GM12872 (cell line): ENCODE data around the gene TBC1D22B.

Experiments
- TF ChIP-seq, protein P1 (sequence below): IDR thresholded peaks from 3 replicates; pipeline ENCODE4 v1.5.1; 2011; ENCODE audit warnings: low read depth, mild to moderate bottlenecking, low read length, moderate library complexity; ENCODE audit not compliant: insufficient read depth

TBC1D22B gene

DNA sequence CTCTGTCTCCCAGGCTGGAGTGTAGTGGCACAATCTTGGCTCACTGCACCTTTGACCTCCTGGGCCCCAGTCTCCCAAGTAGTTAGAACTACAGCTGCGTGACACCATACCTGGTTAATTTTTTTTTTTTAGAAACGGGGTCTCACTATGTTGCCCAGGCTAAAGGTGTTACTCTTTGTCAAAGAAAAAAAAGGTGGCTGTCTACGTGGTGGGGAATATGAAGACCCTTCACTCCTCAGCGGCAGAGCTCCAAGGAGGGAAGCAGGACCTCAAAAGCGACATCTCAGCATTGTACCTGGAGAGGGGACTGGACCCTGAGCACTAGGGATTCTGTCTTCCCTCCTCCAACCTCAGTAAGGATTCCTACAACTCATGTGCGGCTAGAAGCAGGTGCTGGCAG, 16.4 kb upstream of the TBC1D22B start:
- TF ChIP-seq, protein P1, sequence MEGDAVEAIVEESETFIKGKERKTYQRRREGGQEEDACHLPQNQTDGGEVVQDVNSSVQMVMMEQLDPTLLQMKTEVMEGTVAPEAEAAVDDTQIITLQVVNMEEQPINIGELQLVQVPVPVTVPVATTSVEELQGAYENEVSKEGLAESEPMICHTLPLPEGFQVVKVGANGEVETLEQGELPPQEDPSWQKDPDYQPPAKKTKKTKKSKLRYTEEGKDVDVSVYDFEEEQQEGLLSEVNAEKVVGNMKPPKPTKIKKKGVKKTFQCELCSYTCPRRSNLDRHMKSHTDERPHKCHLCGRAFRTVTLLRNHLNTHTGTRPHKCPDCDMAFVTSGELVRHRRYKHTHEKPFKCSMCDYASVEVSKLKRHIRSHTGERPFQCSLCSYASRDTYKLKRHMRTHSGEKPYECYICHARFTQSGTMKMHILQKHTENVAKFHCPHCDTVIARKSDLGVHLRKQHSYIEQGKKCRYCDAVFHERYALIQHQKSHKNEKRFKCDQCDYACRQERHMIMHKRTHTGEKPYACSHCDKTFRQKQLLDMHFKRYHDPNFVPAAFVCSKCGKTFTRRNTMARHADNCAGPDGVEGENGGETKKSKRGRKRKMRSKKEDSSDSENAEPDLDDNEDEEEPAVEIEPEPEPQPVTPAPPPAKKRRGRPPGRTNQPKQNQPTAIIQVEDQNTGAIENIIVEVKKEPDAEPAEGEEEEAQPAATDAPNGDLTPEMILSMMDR, result no peak

DNA sequence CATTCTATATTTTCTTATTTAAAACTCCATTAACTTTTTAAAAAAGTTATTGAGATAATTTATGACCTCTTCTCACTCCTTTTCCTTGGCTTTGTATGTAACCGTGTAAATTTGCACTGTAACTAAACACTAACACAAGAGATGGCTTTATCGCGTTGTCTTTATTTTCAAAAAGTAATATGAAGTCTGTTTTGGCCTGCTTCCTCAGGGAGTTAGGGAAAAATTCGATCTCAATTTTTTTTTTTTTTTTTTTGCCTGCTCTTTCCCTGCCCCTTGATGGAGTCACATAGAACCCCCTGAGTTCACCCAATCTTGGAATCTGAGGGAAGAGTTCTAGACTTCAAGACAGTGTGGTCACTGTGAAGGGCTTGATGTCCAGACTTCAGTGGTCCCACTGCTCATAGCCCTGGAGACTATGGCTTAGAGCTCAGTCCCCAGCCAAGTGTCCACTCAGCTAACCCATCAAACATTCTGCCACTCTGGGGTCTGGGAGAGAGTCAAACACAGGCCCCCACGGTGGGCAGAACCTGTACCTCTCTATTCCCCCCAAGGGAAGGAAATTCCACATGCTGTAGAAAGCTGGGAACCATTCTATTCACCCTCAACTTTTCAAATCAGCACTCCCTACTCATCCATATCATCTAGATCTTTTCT, 15.7 kb upstream of the TBC1D22B start:
- TF ChIP-seq, protein P1, result no peak

DNA sequence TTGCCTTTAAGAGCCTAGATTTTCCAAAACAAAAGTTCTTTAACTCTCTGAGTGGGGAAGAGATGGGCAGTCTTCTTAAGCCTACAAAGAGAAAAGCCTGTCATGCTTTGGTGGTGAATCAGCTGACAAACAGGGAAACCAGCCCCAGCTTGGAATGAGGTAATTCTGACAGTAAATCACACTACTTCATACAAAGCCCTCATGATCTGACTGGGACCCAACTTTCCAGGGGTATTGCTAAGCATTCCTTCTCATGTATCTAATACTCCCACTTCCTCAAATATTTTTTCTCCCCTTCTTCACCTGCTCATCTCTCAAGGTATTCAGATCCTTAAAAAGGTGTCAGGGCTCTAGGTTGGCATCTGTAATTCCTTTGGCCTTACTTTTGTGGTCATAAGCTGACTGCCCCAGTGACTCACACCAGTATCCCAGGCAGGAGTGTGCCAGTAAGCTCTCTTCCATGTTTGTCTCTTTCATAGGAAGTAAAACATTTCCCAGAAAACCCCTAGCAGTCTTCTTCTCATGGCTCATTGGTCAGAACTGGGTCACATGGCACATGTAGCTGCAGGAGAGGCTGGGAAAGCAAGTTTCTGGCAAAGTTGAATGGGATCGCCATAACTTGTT, 15.0 kb upstream of the TBC1D22B start:
- TF ChIP-seq, protein P1, result no peak

DNA sequence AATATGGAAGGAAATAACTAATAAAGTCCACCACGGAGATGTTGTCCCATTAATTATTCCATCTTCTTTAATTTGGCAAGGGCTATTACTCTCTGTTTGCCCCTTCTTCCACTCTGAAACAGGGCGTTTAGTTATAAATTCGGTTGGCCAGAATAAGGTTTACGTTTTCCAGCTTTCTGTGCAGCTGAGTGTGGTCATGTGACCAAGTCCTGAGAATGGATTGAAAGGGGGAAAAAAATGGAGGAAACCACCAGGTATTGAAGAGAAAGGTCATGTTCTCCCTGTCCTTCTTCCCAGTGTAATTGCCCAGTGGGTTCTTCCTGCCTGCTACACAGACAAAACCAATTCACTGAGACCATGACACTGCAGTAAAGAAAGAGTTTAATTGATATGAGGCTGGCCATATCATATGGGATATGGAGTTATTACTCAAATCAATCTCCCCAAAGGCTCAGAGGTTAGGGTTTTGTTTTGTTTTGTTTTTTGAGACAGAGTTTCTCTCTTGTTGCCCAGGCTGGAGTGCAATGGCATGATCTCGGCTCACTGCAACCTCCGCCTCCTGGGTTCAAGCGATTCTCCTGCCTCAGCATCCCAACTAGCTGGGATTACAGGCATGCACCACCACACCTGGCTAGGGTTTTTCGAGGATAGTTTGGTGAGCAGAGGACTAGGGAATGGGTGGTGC, 14.3 kb upstream of the TBC1D22B start:
- TF ChIP-seq, protein P1, result no peak

DNA sequence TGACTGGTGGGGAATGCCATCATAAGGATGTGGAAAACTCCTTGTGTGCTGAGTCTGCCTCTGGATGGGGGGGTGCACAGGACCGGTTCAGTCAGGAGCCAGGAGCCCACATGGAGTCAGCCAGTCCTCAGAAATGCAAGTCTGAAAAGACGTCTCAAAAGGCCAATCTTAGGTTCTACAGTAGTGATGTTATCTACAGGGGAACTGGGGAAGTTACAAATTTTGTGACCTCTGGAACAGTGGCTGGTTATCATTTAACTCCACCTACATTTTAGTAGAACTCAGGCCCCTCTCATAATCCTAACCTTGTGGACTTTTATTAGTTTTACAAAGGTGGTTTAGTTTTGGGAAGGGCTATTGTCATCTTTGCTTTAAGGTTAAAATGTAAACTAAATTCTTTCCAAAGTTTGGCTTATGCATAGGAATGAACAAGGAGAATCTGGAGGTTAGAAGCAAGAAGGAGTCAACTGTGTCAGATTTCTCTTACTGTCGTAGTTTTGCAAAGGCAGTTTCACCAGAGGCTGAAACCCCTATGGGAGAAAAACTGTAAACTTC, 13.7 kb upstream of the TBC1D22B start:
- TF ChIP-seq, protein P1, result no peak

DNA sequence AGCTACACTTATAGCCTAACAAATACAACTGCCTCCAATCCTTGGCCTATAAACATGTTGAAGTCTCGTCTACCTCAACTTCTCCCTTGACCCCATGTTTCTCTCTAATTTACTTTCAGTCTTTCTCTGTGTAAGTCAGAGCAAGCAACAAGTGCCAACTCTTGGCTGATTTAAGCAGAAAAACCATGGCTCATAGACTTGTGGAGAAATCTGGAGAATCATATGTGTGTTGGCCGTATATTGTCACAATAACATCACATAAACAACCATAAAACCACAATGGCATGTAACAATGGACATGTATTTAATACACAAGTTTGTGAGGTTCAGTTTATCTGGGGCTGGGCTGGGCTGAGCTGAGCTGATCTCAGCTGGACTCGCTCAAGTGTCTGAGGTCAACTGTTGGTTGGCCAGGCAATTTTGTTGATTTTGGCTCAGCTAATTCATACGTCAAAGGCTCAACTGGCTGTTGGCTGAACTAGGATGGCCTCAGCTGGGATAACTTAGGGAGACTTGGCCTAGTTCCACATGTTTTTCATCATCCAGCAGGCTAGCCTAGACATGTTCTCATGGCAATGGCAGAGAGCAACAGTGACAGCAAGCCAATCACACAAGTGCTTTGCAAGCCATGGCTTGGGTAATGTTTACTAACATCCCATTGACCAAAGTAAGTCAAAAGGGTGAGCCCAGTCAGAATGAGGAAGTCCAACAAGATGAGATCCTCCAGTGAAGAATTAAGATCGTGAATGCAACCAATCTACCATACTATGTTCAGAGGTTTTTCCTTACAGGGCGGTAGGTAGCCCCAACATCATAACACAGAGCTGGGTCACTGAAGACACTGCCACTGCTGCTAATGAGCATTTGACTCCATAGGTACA, 12.9 kb upstream of the TBC1D22B start:
- TF ChIP-seq, protein P1, result no peak
